GM13976 (cell line): ENCODE data around the gene IL3.
A peak's percentile ranks its signal among the peaks of the same experiment; 100 is the strongest.

Source experiments
- DNase-seq: peaks from one replicate; pipeline ENCODE4 v3.0.0; 2012; ENCODE audit warnings: low spot score
- CTCF ChIP-seq: IDR thresholded peaks from 2 replicates; pipeline ENCODE4 v1.5.1; 2012; ENCODE audit warnings: borderline replicate concordance, mild to moderate bottlenecking; ENCODE audit not compliant: insufficient read depth; ENCODE audit errors: extremely low read depth, missing control alignments, control extremely low read depth
- in situ Hi-C: fragments of 300-500 bp; cut with MboI; formaldehyde crosslinking; loops from one replicate; pipeline ENCODE4 v1.12.0; 2022; ENCODE audit warnings: low sequenced_read_pairs, mixed read lengths, inconsistent platforms; ENCODE audit not compliant: unreplicated experiment

IL3 gene

GRCh38 chr5:132050661-132051552 is 9.5 kb upstream of the IL3 start:
- DNase-seq = no peak
- in situ Hi-C loops = no loop called here

GRCh38 chr5:132052520-132052919 is 7.9 kb upstream of the IL3 start:
- TF ChIP-seq CTCF = no peak
- no peak for DNase-seq

More at GRCh38 chr5:132050661-132051552, 9.5 kb upstream of the IL3 start:
- TF ChIP-seq CTCF = no peak

GRCh38 chr5:132053483-132053882 is 7.0 kb upstream of the IL3 start:
- TF ChIP-seq CTCF = no peak
- no peak for DNase-seq
- in situ Hi-C loops = no loop called here

More at GRCh38 chr5:132052520-132052919, 7.9 kb upstream of the IL3 start:
- in situ Hi-C loops = no loop called here

- in situ Hi-C loops = no loop called here
- TF ChIP-seq CTCF = no peak
- no peak for DNase-seq
These were observed 6.3 kb upstream of the IL3 start for GRCh38 chr5:132054031-132054696.

GRCh38 chr5:132054697-132055440 is 5.6 kb upstream of the IL3 start:
- in situ Hi-C loops = no loop called here
- DNase-seq = peak; percentile 21
- no peak for TF ChIP-seq CTCF

- in situ Hi-C loops = no loop called here
- TF ChIP-seq CTCF = no peak
- DNase-seq = no peak
These were observed 5.0 kb upstream of the IL3 start for GRCh38 chr5:132055441-132055807.
